ENCODE measurements around the gene TNFRSF25. TPM values are rescaled to one million over a fixed set of nuclear protein-coding genes. Genes with fewer than 3 reads are reported as not detected.

Gene TNFRSF25
- total and polyA plus RNA-seq, 2 donors (not counting 3 experiments of a cell fraction or from before 2014, with no cell fraction given), result 33.9 to 38.8 TPM

DNA sequence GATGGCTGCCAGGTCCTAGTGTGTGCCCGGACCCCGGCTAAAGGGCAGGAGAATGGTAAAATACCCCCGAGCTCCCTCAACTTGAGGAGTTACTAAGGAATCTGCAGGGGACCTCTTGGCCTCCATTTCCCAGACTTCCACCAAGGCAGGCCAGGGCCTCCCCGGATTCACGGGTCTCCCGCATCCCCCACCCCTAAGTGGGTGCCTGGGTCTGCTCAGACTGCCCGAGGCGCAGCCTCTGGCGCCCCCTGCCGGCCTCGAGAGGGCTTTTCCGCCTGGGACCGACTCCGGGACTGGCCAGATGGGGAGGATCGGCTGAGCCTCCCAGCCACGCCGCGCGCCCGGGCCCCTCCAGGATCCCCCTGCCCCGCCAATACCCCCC, 23.8 kb upstream of the TNFRSF25 start:
- intact Hi-C loops (cut with micrococcal nuclease), result loop anchor here (1.0 to 10.0 kb wide), 4 partner anchors 66 to 295 kb away; partner anchors contain the start of genes CAMTA1 and KLHL21
- peak overlapping the region; percentile 86 for H3K27ac ChIP-seq (ENCODE audit: insufficient read depth, low read depth, low read length)

DNA sequence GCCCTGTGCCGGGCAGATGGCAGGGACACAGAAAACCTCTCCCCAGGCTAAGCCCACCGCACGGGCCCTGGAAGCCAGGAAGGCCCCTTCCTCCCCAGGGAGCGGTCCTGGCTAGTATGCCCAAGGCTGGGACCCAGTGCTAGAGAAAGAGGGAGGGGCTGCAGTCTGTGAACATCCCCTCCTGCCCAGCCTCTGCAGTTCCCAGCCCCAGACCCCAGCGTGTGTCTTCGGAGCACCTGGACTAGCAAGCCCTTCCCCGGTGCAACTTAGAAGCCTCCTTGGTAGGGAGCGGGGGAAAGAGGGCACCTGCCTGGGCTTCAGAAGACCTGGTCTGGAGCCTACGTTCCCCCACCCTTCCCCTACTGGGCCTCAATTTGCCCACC, 23.4 kb upstream of the TNFRSF25 start:
- no TSS peak for BruUV-seq (replicated peaks)
- CTCF ChIA-PET, result interaction anchor here (1.0 to 10.9 kb wide), 8 partner anchors 8 to 157 kb away, joined by 3 to 113 read pairs (median 7); no protein-coding TSS in a partner anchor
- Histone ChIP-seq H3K27ac (ENCODE audit: insufficient read depth, low read depth, low read length) (no peak overlapping the region), H3K36me3 (ENCODE audit: control insufficient read depth in 2 of 2, extremely low read depth in 1 of 2, insufficient read depth in 2 of 2, low read length in 2 of 2) (no peaks in the 10 kb centered on the region), H3K4me3 (replicated peaks in 1 of 3; ENCODE audit: insufficient read depth in 1 of 3, low read depth in 1 of 3, low read length in 3 of 3) (no peak overlapping the region), H3K4me1 (ENCODE audit: control insufficient read depth, extremely low read depth, insufficient read depth, low read length) (peaks cover 45% of the 10 kb centered on the region), H4K20me1 (replicated peaks; ENCODE audit: control insufficient read depth, extremely low read depth, insufficient read depth, low read length) (no peaks in the 10 kb centered on the region), H3K9ac (replicated peaks; ENCODE audit: extremely low read depth, insufficient read depth, low read length) (no peak overlapping the region), H3K9me1 (replicated peaks; ENCODE audit: control insufficient read depth, extremely low read depth, insufficient read depth, low read length) (no peaks in the 10 kb centered on the region), H3K4me2 (ENCODE audit: insufficient read depth, low read length) (peak overlapping the region; percentile 79), H3K9me3 (replicated peaks; ENCODE audit: control insufficient read depth, insufficient read depth, low read length) (no peaks in the 10 kb centered on the region), H3K27me3 (ENCODE audit: control insufficient read depth in 2 of 2, insufficient read depth in 2 of 2, low read length in 2 of 2) (no peaks in the 10 kb centered on the region), H2AFZ (ENCODE audit: low read depth, low read length) (no peak overlapping the region), H3K79me2 (ENCODE audit: control insufficient read depth, insufficient read depth, low read length) (peaks cover 8% of the 10 kb centered on the region)
- no peak for FAIRE-seq
- dilution Hi-C loops (cut with MboI; ENCODE audit: extremely low pct_ligation_motif_present, low sequenced_read_pairs) (no loop called here), intact Hi-C loops (cut with micrococcal nuclease) (loop anchor here (5.0 kb wide), 1 partner anchor 138 kb away; no protein-coding TSS in a partner anchor)
- POLR2A ChIA-PET, result no interaction called here
- no peak for DNase-seq (ENCODE audit: low read depth, low spot score)
- TF ChIP-seq, protein P1, sequence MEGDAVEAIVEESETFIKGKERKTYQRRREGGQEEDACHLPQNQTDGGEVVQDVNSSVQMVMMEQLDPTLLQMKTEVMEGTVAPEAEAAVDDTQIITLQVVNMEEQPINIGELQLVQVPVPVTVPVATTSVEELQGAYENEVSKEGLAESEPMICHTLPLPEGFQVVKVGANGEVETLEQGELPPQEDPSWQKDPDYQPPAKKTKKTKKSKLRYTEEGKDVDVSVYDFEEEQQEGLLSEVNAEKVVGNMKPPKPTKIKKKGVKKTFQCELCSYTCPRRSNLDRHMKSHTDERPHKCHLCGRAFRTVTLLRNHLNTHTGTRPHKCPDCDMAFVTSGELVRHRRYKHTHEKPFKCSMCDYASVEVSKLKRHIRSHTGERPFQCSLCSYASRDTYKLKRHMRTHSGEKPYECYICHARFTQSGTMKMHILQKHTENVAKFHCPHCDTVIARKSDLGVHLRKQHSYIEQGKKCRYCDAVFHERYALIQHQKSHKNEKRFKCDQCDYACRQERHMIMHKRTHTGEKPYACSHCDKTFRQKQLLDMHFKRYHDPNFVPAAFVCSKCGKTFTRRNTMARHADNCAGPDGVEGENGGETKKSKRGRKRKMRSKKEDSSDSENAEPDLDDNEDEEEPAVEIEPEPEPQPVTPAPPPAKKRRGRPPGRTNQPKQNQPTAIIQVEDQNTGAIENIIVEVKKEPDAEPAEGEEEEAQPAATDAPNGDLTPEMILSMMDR (IDR thresholded peaks at IDR 0.05; ENCODE audit: extremely low read depth in 1 of 2, insufficient read depth in 1 of 2, low read depth in 1 of 2, low read length in 2 of 2), result no peak

More for the DNA sequence above, 23.8 kb upstream of the TNFRSF25 start:
- DNase-seq (ENCODE audit: low read depth, low spot score) (peak; percentile 71), FAIRE-seq (peak; percentile 38)
- H3K36me3 ChIP-seq (ENCODE audit: control insufficient read depth in 2 of 2, extremely low read depth in 1 of 2, insufficient read depth in 2 of 2, low read length in 2 of 2), result no peaks in the 10 kb centered on the region
- peak overlapping the region; percentile 26 to 62 (median 43) for H3K4me3 ChIP-seq (replicated peaks in 1 of 3; ENCODE audit: insufficient read depth in 1 of 3, low read depth in 1 of 3, low read length in 3 of 3)
- dilution Hi-C loops (cut with MboI; ENCODE audit: extremely low pct_ligation_motif_present, low sequenced_read_pairs), result no loop called here
- peaks cover 4% of the 10 kb centered on the region for H3K79me2 ChIP-seq (ENCODE audit: control insufficient read depth, insufficient read depth, low read length)
- ChIA-PET POLR2A (no interaction called here), CTCF (interaction anchor here (0.8 to 10.9 kb wide), 11 partner anchors 9 to 285 kb away, joined by 3 to 113 read pairs (median 4); partner anchors contain the start of gene NOL9)
- peak overlapping the region; percentile 79 for H3K4me2 ChIP-seq (ENCODE audit: insufficient read depth, low read length)
- no peaks in the 10 kb centered on the region for H3K9me3 ChIP-seq (replicated peaks; ENCODE audit: control insufficient read depth, insufficient read depth, low read length)
- no TSS peak for BruUV-seq (replicated peaks)
- no peaks in the 10 kb centered on the region for H3K27me3 ChIP-seq (ENCODE audit: control insufficient read depth in 2 of 2, insufficient read depth in 2 of 2, low read length in 2 of 2)
- peak overlapping the region; percentile 33 for H2AFZ ChIP-seq (ENCODE audit: low read depth, low read length)
- no peaks in the 10 kb centered on the region for H4K20me1 ChIP-seq (replicated peaks; ENCODE audit: control insufficient read depth, extremely low read depth, insufficient read depth, low read length)
- H3K9me1 ChIP-seq (replicated peaks; ENCODE audit: control insufficient read depth, extremely low read depth, insufficient read depth, low read length), result no peaks in the 10 kb centered on the region
- H3K9ac ChIP-seq (replicated peaks; ENCODE audit: extremely low read depth, insufficient read depth, low read length), result peak overlapping the region; percentile 58
- no peak for TF ChIP-seq POLR2A (IDR thresholded peaks at IDR 0.05; ENCODE audit: low read depth, low read length)
- TF ChIP-seq, protein P1 (IDR thresholded peaks at IDR 0.05; ENCODE audit: extremely low read depth in 1 of 2, insufficient read depth in 1 of 2, low read depth in 1 of 2, low read length in 2 of 2), result peak; percentile 90 to 97
- peaks cover 44% of the 10 kb centered on the region for H3K4me1 ChIP-seq (ENCODE audit: control insufficient read depth, extremely low read depth, insufficient read depth, low read length)
